SJSA1 (cell line): ENCODE measurements around the gene DPT. TPM values are rescaled to one million over a fixed set of nuclear protein-coding genes. Genes with fewer than 3 reads are reported as not detected.

Source experiments
- DNase-seq, 2 experiments: peaks; one replicate each; pipeline ENCODE4 v3.0.0-alpha.2; 2015 to 2020; ENCODE audit warnings: low spot score in 2 of 2, low read depth in 1 of 2
- H3K27ac ChIP-seq: fragments of 250-450 bp; sonication (Bioruptor Pico); 2 replicates; pipeline ENCODE4 v1.5.1; 2020; ENCODE audit warnings: mild to moderate bottlenecking, moderate library complexity
- H3K27me3 ChIP-seq: fragments of 250-450 bp; sonication (Bioruptor Pico); replicated peaks from 2 replicates; pipeline ENCODE4 v1.5.1; 2020; ENCODE audit warnings: mild to moderate bottlenecking, moderate library complexity
- H3K36me3 ChIP-seq: fragments of 250-450 bp; sonication (Bioruptor Pico); 2 replicates; pipeline ENCODE4 v1.5.1; 2020; ENCODE audit warnings: mild to moderate bottlenecking
- H3K4me1 ChIP-seq: fragments of 250-450 bp; sonication (Bioruptor Pico); replicated peaks from 2 replicates; pipeline ENCODE4 v1.6.1; 2021; ENCODE audit warnings: mild to moderate bottlenecking
- H3K4me3 ChIP-seq: fragments of 250-450 bp; sonication (Bioruptor Pico); 2 replicates; pipeline ENCODE4 v1.5.1; 2020; ENCODE audit warnings: mild to moderate bottlenecking
- H3K9me3 ChIP-seq: fragments of 250-450 bp; sonication (Bioruptor Pico); replicated peaks from 2 replicates; pipeline ENCODE4 v1.5.1; 2020; ENCODE audit warnings: mild to moderate bottlenecking
- total RNA-seq: library from RNA; depleted of rRNA; stranded (reverse); fragments of >200 nt; shearing (Covaris generic); gene quantifications from 2 replicates; pipeline ENCODE4 v1.2.3, GENCODE V29; 2014

The DPT gene
- total RNA-seq, 1 experiment from 2014 or later: not detected

- H3K4me1 ChIP-seq: peaks cover 19% of the 10 kb centered on the region
Observed at GRCh38 chr1:168708698-168709404, 20.2 kb downstream of the DPT start.

GRCh38 chr1:168706391-168706992 is 22.5 kb downstream of the DPT start:
- no peaks in the 10 kb centered on the region for H3K9me3 ChIP-seq
- peaks cover 19% of the 10 kb centered on the region for H3K4me1 ChIP-seq
- no peak overlapping the region for H3K4me3 ChIP-seq
- no peaks in the 10 kb centered on the region for H3K27me3 ChIP-seq
- H3K27ac ChIP-seq: no peak overlapping the region
- no peaks in the 10 kb centered on the region for H3K36me3 ChIP-seq
- DNase-seq: no peak

More at GRCh38 chr1:168708698-168709404, 20.2 kb downstream of the DPT start:
- Histone ChIP-seq H3K27ac (peak overlapping the region; percentile 92; the same call in 1 of the 2 replicates), H3K27me3 (no peaks in the 10 kb centered on the region), H3K4me3 (no peak overlapping the region), H3K9me3 (no peaks in the 10 kb centered on the region), H3K36me3 (no peaks in the 10 kb centered on the region)
- DNase-seq: peak in 1 of 2 experiments; percentile 57

GRCh38 chr1:168700575-168701268 is 28.3 kb downstream of the DPT start:
- H3K36me3 ChIP-seq: no peaks in the 10 kb centered on the region
- no peak overlapping the region for H3K27ac ChIP-seq
- no peaks in the 10 kb centered on the region for H3K9me3 ChIP-seq
- no peaks in the 10 kb centered on the region for H3K27me3 ChIP-seq
- H3K4me1 ChIP-seq: no peaks in the 10 kb centered on the region
- DNase-seq: no peak
- no peak overlapping the region for H3K4me3 ChIP-seq

GRCh38 chr1:168698453-168698852 is 30.6 kb downstream of the DPT start:
- Histone ChIP-seq H3K27me3 (no peaks in the 10 kb centered on the region), H3K4me1 (no peaks in the 10 kb centered on the region), H3K4me3 (no peak overlapping the region), H3K36me3 (no peaks in the 10 kb centered on the region), H3K27ac (no peak overlapping the region), H3K9me3 (no peaks in the 10 kb centered on the region)
- no peak for DNase-seq

- Histone ChIP-seq H3K27ac (no peak overlapping the region), H3K4me1 (no peaks in the 10 kb centered on the region), H3K36me3 (no peaks in the 10 kb centered on the region), H3K27me3 (no peaks in the 10 kb centered on the region), H3K9me3 (no peaks in the 10 kb centered on the region), H3K4me3 (no peak overlapping the region)
- no peak for DNase-seq
Observed at GRCh38 chr1:168697356-168698126, 31.5 kb downstream of the DPT start.

GRCh38 chr1:168696125-168696760 is 32.8 kb downstream of the DPT start:
- Histone ChIP-seq H3K4me3 (no peak overlapping the region), H3K9me3 (no peaks in the 10 kb centered on the region), H3K27me3 (no peaks in the 10 kb centered on the region), H3K4me1 (no peaks in the 10 kb centered on the region), H3K36me3 (no peaks in the 10 kb centered on the region), H3K27ac (no peak overlapping the region)
- DNase-seq: no peak

- no peaks in the 10 kb centered on the region for H3K9me3 ChIP-seq
- no peaks in the 10 kb centered on the region for H3K27me3 ChIP-seq
- no peak overlapping the region for H3K27ac ChIP-seq
- H3K4me3 ChIP-seq: no peak overlapping the region
- no peak for DNase-seq
- H3K36me3 ChIP-seq: no peaks in the 10 kb centered on the region
- no peaks in the 10 kb centered on the region for H3K4me1 ChIP-seq
Observed at GRCh38 chr1:168693872-168694238, 35.2 kb downstream of the DPT start.

GRCh38 chr1:168693197-168693871 is 35.7 kb downstream of the DPT start:
- Histone ChIP-seq H3K9me3 (no peaks in the 10 kb centered on the region), H3K27me3 (no peaks in the 10 kb centered on the region), H3K36me3 (no peaks in the 10 kb centered on the region), H3K27ac (no peak overlapping the region), H3K4me1 (no peaks in the 10 kb centered on the region), H3K4me3 (no peak overlapping the region)
- no peak for DNase-seq

- no peak overlapping the region for H3K4me3 ChIP-seq
- no peak overlapping the region for H3K27ac ChIP-seq
- H3K9me3 ChIP-seq: no peaks in the 10 kb centered on the region
- DNase-seq: no peak
- H3K27me3 ChIP-seq: no peaks in the 10 kb centered on the region
- H3K36me3 ChIP-seq: no peaks in the 10 kb centered on the region
- no peaks in the 10 kb centered on the region for H3K4me1 ChIP-seq
Observed at GRCh38 chr1:168692472-168692871, 36.5 kb downstream of the DPT start.

- Histone ChIP-seq H3K36me3 (no peaks in the 10 kb centered on the region), H3K9me3 (no peaks in the 10 kb centered on the region), H3K4me1 (no peaks in the 10 kb centered on the region), H3K4me3 (no peak overlapping the region), H3K27ac (no peak overlapping the region), H3K27me3 (no peaks in the 10 kb centered on the region)
- DNase-seq: no peak
Observed at GRCh38 chr1:168691541-168691940, 37.5 kb downstream of the DPT start.

- H3K27me3 ChIP-seq: no peaks in the 10 kb centered on the region
- no peaks in the 10 kb centered on the region for H3K9me3 ChIP-seq
- no peaks in the 10 kb centered on the region for H3K36me3 ChIP-seq
- H3K4me3 ChIP-seq: no peak overlapping the region
- no peaks in the 10 kb centered on the region for H3K4me1 ChIP-seq
- no peak overlapping the region for H3K27ac ChIP-seq
- no peak for DNase-seq
Observed at GRCh38 chr1:168689726-168690602, 39.0 kb downstream of the DPT start.

- H3K36me3 ChIP-seq: no peaks in the 10 kb centered on the region
- no peak overlapping the region for H3K4me3 ChIP-seq
- H3K9me3 ChIP-seq: no peaks in the 10 kb centered on the region
- no peaks in the 10 kb centered on the region for H3K4me1 ChIP-seq
- no peaks in the 10 kb centered on the region for H3K27me3 ChIP-seq
- DNase-seq: no peak
- H3K27ac ChIP-seq: no peak overlapping the region
Observed at GRCh38 chr1:168689327-168689657, 39.7 kb downstream of the DPT start.
